BJ (cell line): Measurements from ENCODE around the gene MCM6. TPM values are rescaled to one million over a fixed set of nuclear protein-coding genes. Genes with fewer than 3 reads are reported as not detected.

Source experiments
- CTCF ChIA-PET: fragments of 350-600 bp; formaldehyde crosslinking; extraction: SDS; loops from one replicate; lab custom pipeline; 2021; ENCODE audit warnings: antibody characterized with exemption, inconsistent platforms; lab: Yijun Ruan, JAX
- POLR2A ChIA-PET: fragments of 300-600 bp; sonication (Branson Sonifier 250); formaldehyde crosslinking; extraction: SDS; loops from one replicate; lab custom pipeline; 2021; ENCODE audit warnings: antibody characterized with exemption; lab: Charles Lee
- DNase-seq: peaks from one replicate; pipeline ENCODE4 v3.0.0-alpha.2; 2011; ENCODE audit warnings: low read depth
- H3K27me3 ChIP-seq: 2 replicates; pipeline ENCODE4 v1.6.0; 2011; ENCODE audit warnings: low read length; ENCODE audit not compliant: control insufficient read depth, insufficient read depth
- H3K36me3 ChIP-seq: 2 replicates; pipeline ENCODE4 v1.5.1; 2011; ENCODE audit warnings: low read length; ENCODE audit not compliant: control insufficient read depth, insufficient read depth
- H3K4me3 ChIP-seq: 2 replicates; pipeline ENCODE4 v1.5.1; 2011; ENCODE audit warnings: low read depth, mild to moderate bottlenecking, control low read depth, low read length
- polyA plus RNA-seq: library from polyadenylated mRNA; depleted of rRNA; stranded (reverse); fragments of >200 nt; gene quantifications from 2 replicates; pipeline ENCODE4 v1.2.3, GENCODE V29; 2011
- TF ChIP-seq, protein P1 (sequence below): IDR thresholded peaks from 2 replicates; pipeline ENCODE4 v1.5.1; 2011; ENCODE audit warnings: low read depth, mild to moderate bottlenecking, control low read depth, inconsistent platforms, low read length, moderate library complexity; ENCODE audit not compliant: insufficient read depth

Gene MCM6
- polyA plus RNA-seq, 1 experiment = 15.7 TPM

GRCh38 chr2:135825131-135825530 lies 51.1 kb downstream of the MCM6 start:
- CTCF ChIA-PET = interaction anchor here (3.3 to 3.6 kb wide), 2 partner anchors 16 to 27 kb away, joined by 11 to 24 read pairs; no protein-coding TSS in a partner anchor
- no peak for DNase-seq
- Histone ChIP-seq H3K4me3 (no peak overlapping the region), H3K36me3 (no peaks in the 10 kb centered on the region), H3K27me3 (no peaks in the 10 kb centered on the region)
- POLR2A ChIA-PET = no interaction called here
- TF ChIP-seq, protein P1, sequence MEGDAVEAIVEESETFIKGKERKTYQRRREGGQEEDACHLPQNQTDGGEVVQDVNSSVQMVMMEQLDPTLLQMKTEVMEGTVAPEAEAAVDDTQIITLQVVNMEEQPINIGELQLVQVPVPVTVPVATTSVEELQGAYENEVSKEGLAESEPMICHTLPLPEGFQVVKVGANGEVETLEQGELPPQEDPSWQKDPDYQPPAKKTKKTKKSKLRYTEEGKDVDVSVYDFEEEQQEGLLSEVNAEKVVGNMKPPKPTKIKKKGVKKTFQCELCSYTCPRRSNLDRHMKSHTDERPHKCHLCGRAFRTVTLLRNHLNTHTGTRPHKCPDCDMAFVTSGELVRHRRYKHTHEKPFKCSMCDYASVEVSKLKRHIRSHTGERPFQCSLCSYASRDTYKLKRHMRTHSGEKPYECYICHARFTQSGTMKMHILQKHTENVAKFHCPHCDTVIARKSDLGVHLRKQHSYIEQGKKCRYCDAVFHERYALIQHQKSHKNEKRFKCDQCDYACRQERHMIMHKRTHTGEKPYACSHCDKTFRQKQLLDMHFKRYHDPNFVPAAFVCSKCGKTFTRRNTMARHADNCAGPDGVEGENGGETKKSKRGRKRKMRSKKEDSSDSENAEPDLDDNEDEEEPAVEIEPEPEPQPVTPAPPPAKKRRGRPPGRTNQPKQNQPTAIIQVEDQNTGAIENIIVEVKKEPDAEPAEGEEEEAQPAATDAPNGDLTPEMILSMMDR = no peak

DNA sequence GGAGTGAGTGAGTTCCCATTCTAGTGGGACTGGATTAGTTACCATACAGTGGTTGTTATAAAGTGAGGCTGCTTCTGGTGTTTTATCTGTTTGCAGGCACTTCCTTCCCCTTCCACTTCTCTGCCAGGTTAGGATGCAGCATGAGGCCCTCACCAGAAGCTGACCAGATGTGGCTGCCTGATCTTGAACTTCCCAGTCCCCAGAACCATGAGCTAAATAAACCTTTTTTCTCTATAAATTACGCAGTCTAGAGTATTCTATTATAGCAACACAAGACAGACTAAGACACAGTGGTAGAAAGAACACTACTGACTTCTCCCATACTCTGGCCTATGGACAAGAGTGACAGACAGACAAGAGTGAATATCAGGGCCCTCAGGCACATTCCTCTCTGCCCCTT lies 53.4 kb downstream of the MCM6 start:
- no peak for DNase-seq
- CTCF ChIA-PET = no interaction called here
- Histone ChIP-seq H3K27me3 (no peaks in the 10 kb centered on the region), H3K36me3 (no peaks in the 10 kb centered on the region), H3K4me3 (no peak overlapping the region)
- POLR2A ChIA-PET = no interaction called here
- TF ChIP-seq, protein P1 = no peak

GRCh38 chr2:135821190-135821589 lies 55.1 kb downstream of the MCM6 start:
- Histone ChIP-seq H3K36me3 (no peaks in the 10 kb centered on the region), H3K4me3 (no peak overlapping the region), H3K27me3 (no peaks in the 10 kb centered on the region)
- POLR2A ChIA-PET = no interaction called here
- DNase-seq = no peak
- TF ChIP-seq, protein P1 = no peak
- CTCF ChIA-PET = interaction anchor here (1.6 kb wide), 1 partner anchor 23 kb away, joined by 5 read pairs; no protein-coding TSS in a partner anchor

DNA sequence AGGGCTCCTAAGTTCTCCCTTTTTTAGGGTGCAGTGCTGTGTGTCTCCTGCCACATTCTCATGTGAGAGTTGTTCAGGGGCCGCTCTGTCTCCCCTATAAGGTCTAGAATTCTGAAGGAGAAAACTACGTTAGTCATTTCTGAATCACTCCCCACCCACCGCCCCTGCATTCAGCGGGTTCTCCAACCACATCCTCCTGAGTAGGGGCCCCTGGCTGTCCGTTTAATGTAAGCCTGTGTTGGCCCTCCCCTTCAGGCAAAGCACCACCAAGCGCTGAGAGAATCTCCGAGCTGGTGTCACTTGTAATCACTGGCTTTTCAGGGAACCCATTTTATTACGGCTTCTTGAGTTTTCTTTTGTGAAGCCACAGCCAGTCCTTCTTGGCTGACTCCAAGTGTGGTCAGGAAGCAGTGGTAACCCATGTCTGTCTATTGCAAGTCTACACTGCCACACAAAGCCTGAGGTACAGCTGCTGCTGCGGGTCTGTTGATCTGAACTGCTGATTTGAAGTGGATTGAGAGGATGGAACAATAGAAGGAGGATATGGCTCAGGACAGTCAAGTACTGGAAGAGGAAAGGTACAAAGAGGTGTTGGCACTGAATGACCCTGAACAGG lies 56.1 kb downstream of the MCM6 start:
- POLR2A ChIA-PET = no interaction called here
- H3K36me3 ChIP-seq = no peaks in the 10 kb centered on the region
- DNase-seq = no peak
- no peak overlapping the region for H3K4me3 ChIP-seq
- no peaks in the 10 kb centered on the region for H3K27me3 ChIP-seq
- TF ChIP-seq, protein P1 = no peak
- CTCF ChIA-PET = interaction anchor here (0.7 to 1.6 kb wide), 2 partner anchors 22 to 84 kb away, joined by 3 to 5 read pairs; no protein-coding TSS in a partner anchor

- DNase-seq = no peak
- CTCF ChIA-PET = interaction anchor here (0.6 to 1.2 kb wide), 3 partner anchors 21 to 85 kb away, joined by 3 to 4 read pairs (median 3); no protein-coding TSS in a partner anchor
These were observed 57.2 kb downstream of the MCM6 start for GRCh38 chr2:135818937-135819610.

More at GRCh38 chr2:135818937-135819610, 57.2 kb downstream of the MCM6 start:
- Histone ChIP-seq H3K4me3 (no peak overlapping the region), H3K36me3 (no peaks in the 10 kb centered on the region), H3K27me3 (no peaks in the 10 kb centered on the region)
- POLR2A ChIA-PET = no interaction called here
- TF ChIP-seq, protein P1 = peak; percentile 55
